Endothelial cell of umbilical vein (primary cell): ENCODE measurements around the gene ZBTB37. TPM values are rescaled to one million over a fixed set of nuclear protein-coding genes. Genes with fewer than 3 reads are reported as not detected.

Experiments used
- BruUV-seq: library from RNA; stranded (reverse); fragments of 400-500 nt; replicated peaks from 2 replicates; lab custom pipeline; 2021; lab: Mats Ljungman, UMichigan
- CTCF ChIA-PET: fragments of 300-600, 350-600 bp; sonication (Branson Sonifier 250); formaldehyde crosslinking; loops from one replicate; lab custom pipeline; 2021; ENCODE audit warnings: antibody characterized with exemption, inconsistent platforms; lab: Charles Lee
- POLR2A ChIA-PET: fragments of 300-600, 350-600 bp; sonication (Branson Sonifier 250); formaldehyde crosslinking; loops from one replicate; lab custom pipeline; 2021; ENCODE audit warnings: antibody characterized with exemption, inconsistent platforms; lab: Charles Lee
- DNase-seq: peaks from one replicate; pipeline ENCODE4 v3.0.0-alpha.2; 2011; ENCODE audit warnings: low read depth, low spot score
- FAIRE-seq: peaks from 2 replicates; lab custom pipeline; 2011; peaks lifted over from hg19 to GRCh38; lab: Jason Lieb, UNC
- H2AFZ ChIP-seq: 2 replicates; pipeline ENCODE4 v1.6.0; 2012; ENCODE audit warnings: low read depth, low read length, control low read depth, inconsistent platforms
- H3K27ac ChIP-seq: 2 replicates; pipeline ENCODE4 v1.5.1; 2011; ENCODE audit warnings: low read depth, mild to moderate bottlenecking, control low read depth, low read length, moderate library complexity; ENCODE audit not compliant: insufficient read depth
- H3K27me3 ChIP-seq, 2 experiments: 2 replicates each; pipeline versions ENCODE4 v1.6.0 to v1.6.1; 2011; ENCODE audit warnings: low read length in 2 of 2, mixed read lengths in 1 of 2; ENCODE audit not compliant: control insufficient read depth in 2 of 2, insufficient read depth in 2 of 2
- H3K36me3 ChIP-seq, 2 experiments: 2 replicates in 1 of 2; 3 replicates in 1 of 2; pipeline ENCODE4 v1.5.1; 2011; ENCODE audit warnings: low read length in 2 of 2, mild to moderate bottlenecking in 1 of 2, moderate library complexity in 1 of 2; ENCODE audit not compliant: control insufficient read depth in 2 of 2, insufficient read depth in 2 of 2; ENCODE audit errors: extremely low read depth in 1 of 2
- H3K4me1 ChIP-seq: 3 replicates; pipeline ENCODE4 v1.5.1; 2011; ENCODE audit warnings: mild to moderate bottlenecking, low read length; ENCODE audit not compliant: control insufficient read depth, insufficient read depth; ENCODE audit errors: extremely low read depth
- H3K4me2 ChIP-seq: 2 replicates; pipeline ENCODE4 v1.6.1; 2011; ENCODE audit warnings: low read length, control low read depth, mixed read lengths; ENCODE audit not compliant: insufficient read depth
- H3K4me3 ChIP-seq, 3 experiments: fragments of 200-600 bp in 1 of 3; sonication (generic), shearing (Covaris generic) in 1 of 3; replicated peaks in 1 of 3; 2 replicates each; pipeline ENCODE4 v1.5.1; 2011 to 2016; ENCODE audit warnings: control low read depth in 3 of 3, low read length in 3 of 3, mild to moderate bottlenecking in 2 of 3, inconsistent platforms in 1 of 3, low read depth in 1 of 3, moderate library complexity in 1 of 3; ENCODE audit not compliant: insufficient read depth in 1 of 3
- H3K79me2 ChIP-seq: 2 replicates; pipeline ENCODE4 v1.6.0; 2012; ENCODE audit warnings: low read length, inconsistent platforms; ENCODE audit not compliant: control insufficient read depth, insufficient read depth
- H3K9ac ChIP-seq: replicated peaks from 2 replicates; pipeline ENCODE3; 2011; ENCODE audit warnings: low read length, control low read depth; ENCODE audit not compliant: insufficient read depth; ENCODE audit errors: extremely low read depth
- H3K9me1 ChIP-seq: replicated peaks from 3 replicates; pipeline ENCODE4 v1.6.0; 2011; ENCODE audit warnings: mild to moderate bottlenecking, low read length; ENCODE audit not compliant: control insufficient read depth, insufficient read depth; ENCODE audit errors: extremely low read depth
- H3K9me3 ChIP-seq: replicated peaks from 2 replicates; pipeline ENCODE4 v1.5.1; 2012; ENCODE audit warnings: low read length, inconsistent platforms; ENCODE audit not compliant: control insufficient read depth, insufficient read depth
- H4K20me1 ChIP-seq: replicated peaks from 2 replicates; pipeline ENCODE3; 2011; ENCODE audit warnings: mild to moderate bottlenecking, low read length; ENCODE audit not compliant: control insufficient read depth, insufficient read depth; ENCODE audit errors: extremely low read depth
- FOS ChIP-seq: IDR thresholded peaks from 2 replicates; pipeline ENCODE4 v1.6.1; 2011; ENCODE audit warnings: mild to moderate bottlenecking, low read length, moderate library complexity, borderline replicate concordance; ENCODE audit not compliant: insufficient read depth
- JUN ChIP-seq: IDR thresholded peaks from 2 replicates; pipeline ENCODE4 v1.6.1; 2011; ENCODE audit warnings: borderline replicate concordance, low read depth; ENCODE audit not compliant: insufficient read length, insufficient read depth
- POLR2AphosphoS5 ChIP-seq: IDR thresholded peaks from 2 replicates; pipeline ENCODE4 v1.6.1; 2012; ENCODE audit warnings: low read depth, mild to moderate bottlenecking, control low read depth, low read length, moderate library complexity; ENCODE audit not compliant: insufficient read depth
- dilution Hi-C: fragments of 300-500 bp; cut with MboI; formaldehyde crosslinking; loops from one replicate; pipeline ENCODE4 v1.15.0; 2019; ENCODE audit warnings: low sequenced_read_pairs; ENCODE audit not compliant: extremely low pct_ligation_motif_present
- intact Hi-C: fragments of 100-400 bp; cut with micrococcal nuclease; formaldehyde crosslinking; loops from one replicate; pipeline ENCODE4 v1.10.0; 2022
- polyA plus RNA-seq, 4 experiments: library from polyadenylated mRNA; depleted of rRNA in 3 of 4; stranded (reverse) in 3 of 4; unstranded in 1 of 4; fragments of >200 nt; gene quantifications; 2 replicates each; pipeline versions ENCODE4 v1.2.1 to v1.2.3, GENCODE V29; 2011 to 2012; ENCODE audit warnings: missing spikeins in 1 of 4
- total RNA-seq: library from RNA; stranded (reverse); gene quantifications from 2 replicates; pipeline ENCODE4 v1.2.3, GENCODE V29; 2021

The ZBTB37 gene
- total and polyA plus RNA-seq, 2 donors (not counting 3 experiments of a cell fraction or from before 2014, with no cell fraction given) = 0.94 to 5.9 TPM

DNA sequence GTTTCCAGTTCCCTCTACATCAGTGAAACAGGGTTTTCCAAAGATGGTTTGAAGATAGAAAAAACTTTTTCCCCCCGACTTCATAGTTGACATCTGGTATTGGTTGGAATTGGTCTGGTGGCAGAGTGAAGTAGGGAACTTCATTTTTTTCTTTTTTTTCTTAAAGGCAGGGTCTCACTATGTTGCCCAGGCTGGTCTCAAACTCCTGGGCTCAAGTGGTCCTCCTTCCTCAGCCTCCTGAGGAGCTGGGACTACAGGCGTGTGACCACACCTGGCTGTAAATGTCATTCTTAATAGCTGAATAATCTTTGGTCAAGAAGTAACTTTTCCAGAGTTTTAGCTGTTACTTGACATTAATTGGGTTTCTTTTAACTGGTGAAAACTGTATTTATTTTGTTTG is 21.7 kb downstream of the ZBTB37 start:
- Histone ChIP-seq H3K4me2 (no peak overlapping the region), H3K9me1 (no peaks in the 10 kb centered on the region), H3K36me3 (peaks cover 0 to 7% of the 10 kb centered on the region in 2 experiments), H3K9me3 (no peaks in the 10 kb centered on the region), H2AFZ (no peak overlapping the region), H3K79me2 (no peaks in the 10 kb centered on the region), H3K27me3 (no peaks in the 10 kb centered on the region), H3K9ac (no peak overlapping the region), H3K4me1 (no peaks in the 10 kb centered on the region), H4K20me1 (no peaks in the 10 kb centered on the region), H3K4me3 (no peak overlapping the region), H3K27ac (no peak overlapping the region)
- dilution Hi-C loops = no loop called here
- DNase-seq = no peak
- no peak for TF ChIP-seq POLR2AphosphoS5
- TF ChIP-seq JUN = no peak
- no peak for TF ChIP-seq FOS
- FAIRE-seq = no peak
- intact Hi-C loops = no loop called here
- ChIA-PET CTCF (interaction anchor here (1.0 to 1.4 kb wide), 3 partner anchors 8 to 26 kb away, joined by 3 to 4 read pairs (median 3); no protein-coding TSS in a partner anchor), POLR2A (interaction anchor here (1.5 kb wide), 1 partner anchor 22 kb away, joined by 4 read pairs; the partner anchor contains the start of gene ZBTB37)
- BruUV-seq = no TSS peak

DNA sequence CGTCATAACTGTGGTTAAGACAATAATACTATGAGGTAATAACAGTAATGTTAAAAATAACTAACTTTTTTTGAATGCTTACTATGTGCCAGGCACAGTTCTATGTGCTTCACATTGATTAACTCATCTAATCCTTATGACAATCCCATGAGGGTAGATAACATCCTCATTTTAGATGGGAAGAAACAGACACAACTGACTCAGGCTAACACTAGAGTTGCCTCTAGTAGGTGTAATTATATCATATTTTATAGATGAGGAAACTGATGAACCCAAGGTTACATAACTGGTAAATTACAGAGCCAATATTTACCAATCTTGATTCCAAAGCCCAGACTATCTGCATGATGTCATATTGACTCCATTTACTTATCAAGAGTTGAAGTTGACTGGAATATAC is 25.4 kb downstream of the ZBTB37 start:
- DNase-seq (no peak), FAIRE-seq (no peak)
- Histone ChIP-seq H4K20me1 (no peaks in the 10 kb centered on the region), H3K27me3 (no peaks in the 10 kb centered on the region), H3K36me3 (no peaks in the 10 kb centered on the region), H2AFZ (no peak overlapping the region), H3K9me1 (no peaks in the 10 kb centered on the region), H3K4me1 (no peaks in the 10 kb centered on the region), H3K4me2 (no peak overlapping the region), H3K9me3 (no peaks in the 10 kb centered on the region), H3K27ac (no peak overlapping the region), H3K9ac (no peak overlapping the region), H3K4me3 (no peak overlapping the region), H3K79me2 (no peaks in the 10 kb centered on the region)
- dilution Hi-C loops (no loop called here), intact Hi-C loops (no loop called here)
- no peak for TF ChIP-seq POLR2AphosphoS5
- BruUV-seq = no TSS peak
- ChIA-PET POLR2A (no interaction called here), CTCF (no interaction called here)
